ENCODE data around the gene SERPINB1. TPM values are rescaled to one million over a fixed set of nuclear protein-coding genes. Genes with fewer than 3 reads are reported as not detected.

Gene SERPINB1
- total and polyA plus RNA-seq, 12 donors = 16.3 to 73.7 (median 21.2) TPM

DNA sequence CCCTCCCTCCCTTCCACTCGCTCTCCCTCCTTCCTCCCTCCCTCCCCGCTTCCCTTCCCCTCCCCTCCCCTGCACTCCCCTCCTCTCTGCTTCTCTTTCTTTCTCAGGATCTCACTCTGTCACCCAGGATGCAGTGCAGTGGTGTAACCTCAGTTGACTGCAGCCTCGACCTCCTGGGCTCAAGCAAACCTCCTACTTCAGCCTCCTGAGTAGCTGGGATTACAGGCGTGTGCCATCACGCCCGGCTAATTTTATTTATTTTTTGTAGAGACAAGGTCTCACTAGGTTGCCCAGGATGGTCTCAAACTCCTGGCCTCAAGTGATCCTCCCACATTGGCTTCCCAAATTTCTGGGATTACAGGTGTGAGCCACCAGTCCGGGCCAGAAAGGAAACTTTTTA is 23.6 kb upstream of the SERPINB1 start:
- H3K27me3 ChIP-seq = no peaks in the 10 kb centered on the region
- WGBS, 2 donors = 85 to 86% methylated on average over 7 of the region's 7 CpGs
- no peak overlapping the region for H3K4me3 ChIP-seq
- H3K4me1 ChIP-seq = peaks cover 0 to 35% (median 4%) of the 10 kb centered on the region in 9 donors
- TF ChIP-seq, protein P1, sequence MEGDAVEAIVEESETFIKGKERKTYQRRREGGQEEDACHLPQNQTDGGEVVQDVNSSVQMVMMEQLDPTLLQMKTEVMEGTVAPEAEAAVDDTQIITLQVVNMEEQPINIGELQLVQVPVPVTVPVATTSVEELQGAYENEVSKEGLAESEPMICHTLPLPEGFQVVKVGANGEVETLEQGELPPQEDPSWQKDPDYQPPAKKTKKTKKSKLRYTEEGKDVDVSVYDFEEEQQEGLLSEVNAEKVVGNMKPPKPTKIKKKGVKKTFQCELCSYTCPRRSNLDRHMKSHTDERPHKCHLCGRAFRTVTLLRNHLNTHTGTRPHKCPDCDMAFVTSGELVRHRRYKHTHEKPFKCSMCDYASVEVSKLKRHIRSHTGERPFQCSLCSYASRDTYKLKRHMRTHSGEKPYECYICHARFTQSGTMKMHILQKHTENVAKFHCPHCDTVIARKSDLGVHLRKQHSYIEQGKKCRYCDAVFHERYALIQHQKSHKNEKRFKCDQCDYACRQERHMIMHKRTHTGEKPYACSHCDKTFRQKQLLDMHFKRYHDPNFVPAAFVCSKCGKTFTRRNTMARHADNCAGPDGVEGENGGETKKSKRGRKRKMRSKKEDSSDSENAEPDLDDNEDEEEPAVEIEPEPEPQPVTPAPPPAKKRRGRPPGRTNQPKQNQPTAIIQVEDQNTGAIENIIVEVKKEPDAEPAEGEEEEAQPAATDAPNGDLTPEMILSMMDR (IDR thresholded peaks at IDR 0.05) = no peak
- no peaks in the 10 kb centered on the region for H3K9me3 ChIP-seq
- H3K36me3 ChIP-seq = no peaks in the 10 kb centered on the region
- intact Hi-C loops (cut with DNase I) = no loop called here
- H3K27ac ChIP-seq = peak overlapping the region in 1 of 10 donors; percentile 45
- no peak for DNase-seq
- no peak for ATAC-seq

DNA sequence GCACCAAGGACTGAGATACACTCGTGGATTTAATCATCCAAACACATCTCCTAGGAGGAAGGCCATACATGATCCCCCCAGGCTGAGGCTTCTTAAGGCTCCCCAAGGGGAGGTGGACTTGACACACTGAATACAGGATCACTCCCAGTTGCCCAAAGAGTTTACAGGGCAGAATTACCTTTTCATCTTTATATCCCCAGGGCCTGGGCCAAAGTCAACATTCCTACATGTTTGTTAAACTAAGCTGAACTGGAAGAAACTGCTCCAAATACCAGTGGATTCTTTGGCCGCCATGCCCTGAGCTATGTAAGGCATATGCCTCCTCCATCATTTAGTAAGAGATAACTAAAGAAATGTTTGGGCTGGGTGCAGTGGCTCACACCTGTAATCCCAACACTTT is 22.2 kb upstream of the SERPINB1 start:
- Histone ChIP-seq H3K27ac (no peak overlapping the region), H3K4me3 (no peak overlapping the region), H3K27me3 (no peaks in the 10 kb centered on the region), H3K36me3 (no peaks in the 10 kb centered on the region), H3K9me3 (no peaks in the 10 kb centered on the region), H3K4me1 (peaks cover 0 to 45% (median 6%) of the 10 kb centered on the region in 9 donors)
- DNase-seq = no peak
- intact Hi-C loops (cut with DNase I) = no loop called here
- 84 to 90% methylated on average over 2 of the region's 2 CpGs for WGBS, 2 donors
- TF ChIP-seq, protein P1 (IDR thresholded peaks at IDR 0.05) = no peak
- ATAC-seq = no peak

DNA sequence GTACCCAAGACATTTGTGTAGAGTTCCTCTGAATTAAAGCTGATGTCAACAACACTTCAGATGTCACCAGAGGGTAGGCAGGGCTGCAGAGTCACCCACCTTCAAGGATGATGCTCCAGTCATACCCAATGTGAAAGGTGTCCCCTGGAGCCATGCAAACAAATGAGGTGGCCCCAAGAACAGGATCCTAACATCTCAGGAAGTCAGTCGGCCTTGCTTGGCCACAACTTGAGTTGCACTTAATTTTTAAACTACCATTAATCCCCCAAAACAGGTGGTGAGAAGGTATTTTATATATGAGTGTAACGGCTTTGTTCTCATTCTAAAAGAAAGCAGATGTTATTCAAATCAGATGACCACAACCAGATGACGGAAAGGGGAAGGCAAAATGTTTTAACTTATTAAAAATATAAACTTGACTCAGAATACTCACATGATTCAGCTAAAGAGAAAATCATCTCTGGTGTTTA is 21.1 kb upstream of the SERPINB1 start:
- DNase-seq (no peak), ATAC-seq (no peak)
- H3K9me3 ChIP-seq = no peaks in the 10 kb centered on the region
- H3K4me1 ChIP-seq = peaks cover 4 to 56% (median 16%) of the 10 kb centered on the region in 9 donors
- H3K4me3 ChIP-seq = no peak overlapping the region
- intact Hi-C loops (cut with DNase I) = no loop called here
- H3K36me3 ChIP-seq = no peaks in the 10 kb centered on the region
- H3K27me3 ChIP-seq = no peaks in the 10 kb centered on the region
- TF ChIP-seq, protein P1 (IDR thresholded peaks at IDR 0.05) = no peak
- H3K27ac ChIP-seq = peak overlapping the region in 1 of 10 donors; percentile 66
- WGBS, 2 donors = 68 to 78% methylated on average over 3 of the region's 3 CpGs

DNA sequence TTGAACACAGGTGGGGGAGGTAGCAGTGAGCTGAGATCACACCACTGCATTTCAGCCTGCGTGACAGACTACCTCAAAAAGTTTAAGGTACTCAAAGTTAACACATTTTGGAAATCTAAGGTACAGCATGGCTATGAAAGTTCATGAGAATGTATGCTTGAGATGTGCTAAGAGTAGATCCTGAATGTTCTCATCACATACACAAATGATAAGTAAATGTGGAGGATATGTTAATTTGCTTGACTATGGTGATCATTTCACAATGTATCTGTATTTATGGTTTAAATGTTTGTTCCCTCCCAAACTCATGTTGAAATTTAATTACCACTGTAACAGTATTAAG is 20.1 kb upstream of the SERPINB1 start:
- Histone ChIP-seq H3K36me3 (no peaks in the 10 kb centered on the region), H3K4me3 (no peak overlapping the region), H3K4me1 (peaks cover 7 to 66% (median 25%) of the 10 kb centered on the region in 9 donors), H3K9me3 (no peaks in the 10 kb centered on the region), H3K27me3 (no peaks in the 10 kb centered on the region), H3K27ac (peak overlapping the region in 1 of 10 donors; percentile 66)
- DNase-seq (no peak), ATAC-seq (no peak)
- intact Hi-C loops (cut with DNase I) = no loop called here
- TF ChIP-seq, protein P1 (IDR thresholded peaks at IDR 0.05) = no peak
- 92 to 94% methylated on average over 1 of the region's 1 CpG for WGBS, 2 donors
